HepG2 (cell line): Measurements from ENCODE around the gene ZNF548. TPM values are rescaled to one million over a fixed set of nuclear protein-coding genes. Genes with fewer than 3 reads are reported as not detected.

ENCODE experiments used
- HNF4G ChIP-seq, 2 experiments: sonication (generic) in 1 of 2; formaldehyde crosslinking in 1 of 2; IDR thresholded peaks; 2 replicates each; pipeline versions ENCODE4 v1.4.0 to v1.6.1; 2011 to 2020; ENCODE audit warnings: borderline replicate concordance in 2 of 2, low read depth in 2 of 2, mild to moderate bottlenecking in 2 of 2, low read length in 1 of 2, missing genetic modification reagents in 1 of 2, moderate library complexity in 1 of 2
- HOXA5 ChIP-seq: sonication (generic); formaldehyde crosslinking; IDR thresholded peaks from 2 replicates; pipeline ENCODE4 v1.4.0; 2020; ENCODE audit warnings: missing genetic modification reagents
- JARID2 ChIP-seq: sonication (generic); formaldehyde crosslinking; IDR thresholded peaks from 2 replicates; pipeline ENCODE4 v1.8.1; 2023; ENCODE audit warnings: missing genetic modification reagents, inconsistent platforms; ENCODE audit not compliant: insufficient replicate concordance
- KDM4B ChIP-seq: sonication (generic); formaldehyde crosslinking; IDR thresholded peaks from 2 replicates; pipeline ENCODE4 v1.4.0; 2020; ENCODE audit warnings: missing genetic modification reagents
- KDM5B ChIP-seq: sonication (generic); formaldehyde crosslinking; IDR thresholded peaks from 2 replicates; pipeline ENCODE4 v1.4.0; 2020; ENCODE audit warnings: missing genetic modification reagents, mild to moderate bottlenecking, borderline replicate concordance
- KMT2B ChIP-seq: IDR thresholded peaks from 2 replicates; pipeline ENCODE4 v1.6.1; 2016; ENCODE audit warnings: missing genetic modification reagents, missing compliant biosample characterization
- MATR3 ChIP-seq: sonication (generic); formaldehyde crosslinking; IDR thresholded peaks from 2 replicates; pipeline ENCODE4 v1.4.0; 2020; ENCODE audit warnings: missing genetic modification reagents
- NFYB ChIP-seq: sonication (generic); formaldehyde crosslinking; IDR thresholded peaks from 2 replicates; pipeline ENCODE4 v1.4.0; 2020; ENCODE audit warnings: missing genetic modification reagents
- NR2C2 ChIP-seq: sonication (generic); formaldehyde crosslinking; IDR thresholded peaks from 2 replicates; pipeline ENCODE4 v1.4.0; 2020; ENCODE audit warnings: missing genetic modification reagents, mild to moderate bottlenecking, moderate library complexity, borderline replicate concordance
- PAWR ChIP-seq: sonication (generic); formaldehyde crosslinking; IDR thresholded peaks from 2 replicates; pipeline ENCODE4 v1.4.0; 2020; ENCODE audit warnings: missing genetic modification reagents, mild to moderate bottlenecking, borderline replicate concordance
- POGZ ChIP-seq: sonication (generic); formaldehyde crosslinking; IDR thresholded peaks from 2 replicates; pipeline ENCODE4 v1.4.0; 2020; ENCODE audit warnings: mild to moderate bottlenecking, missing genetic modification reagents
- RARA ChIP-seq: IDR thresholded peaks from 2 replicates; pipeline ENCODE4 v1.6.1; 2016; ENCODE audit warnings: missing genetic modification reagents, missing compliant biosample characterization
- RNF2 ChIP-seq: fragments of 450-650 bp; conservative IDR thresholded peaks from 2 replicates; pipeline ENCODE4 v1.6.1; 2016; ENCODE audit warnings: low read depth
- RXRA ChIP-seq: sonication (generic); formaldehyde crosslinking; IDR thresholded peaks from 2 replicates; pipeline ENCODE4 v1.5.1; 2020; ENCODE audit warnings: missing genetic modification reagents
- SMC3 ChIP-seq: IDR thresholded peaks from 2 replicates; pipeline ENCODE4 v1.6.1; 2011; ENCODE audit warnings: low read length, improper control_type of control experiment
- SNAI1 ChIP-seq: sonication (generic); formaldehyde crosslinking; IDR thresholded peaks from 2 replicates; pipeline ENCODE4 v1.5.0; 2020; ENCODE audit warnings: mild to moderate bottlenecking, missing genetic modification reagents, borderline replicate concordance
- SSRP1 ChIP-seq: IDR thresholded peaks from 2 replicates; pipeline ENCODE4 v1.6.1; 2016; ENCODE audit warnings: control low read depth
- TBX3 ChIP-seq: fragments of 450-650 bp; IDR thresholded peaks from 2 replicates; pipeline ENCODE4 v1.6.1; 2017; ENCODE audit warnings: antibody characterized with exemption, mild to moderate bottlenecking, inconsistent platforms, borderline replicate concordance
- U2AF1 ChIP-seq: fragments of 200-400 bp; formaldehyde crosslinking; optimal IDR thresholded peaks from 2 replicates; pipeline ENCODE3; 2017; ENCODE audit warnings: mild to moderate bottlenecking, low read depth, low read length
- WIZ ChIP-seq: sonication (generic); formaldehyde crosslinking; IDR thresholded peaks from 2 replicates; pipeline ENCODE4 v1.5.1; 2020; ENCODE audit warnings: mild to moderate bottlenecking, missing genetic modification reagents
- ZBTB8A ChIP-seq: sonication (generic); formaldehyde crosslinking; IDR thresholded peaks from 2 replicates; pipeline ENCODE4 v1.4.0; 2020; ENCODE audit warnings: mild to moderate bottlenecking, low read depth, missing genetic modification reagents, borderline replicate concordance
- ZNF552 ChIP-seq: sonication (generic); formaldehyde crosslinking; IDR thresholded peaks from 2 replicates; pipeline ENCODE4 v1.9.0; 2022; ENCODE audit warnings: missing genetic modification reagents, mild to moderate bottlenecking, borderline replicate concordance
- polyA plus RNA-seq, 8 experiments: library from polyadenylated mRNA; depleted of rRNA in 3 of 8; stranded (reverse) in 7 of 8; unstranded in 1 of 8; fragments of >200 nt; fragmentation: Illumina TruSeq in 4 of 8; extraction: Trizol in 4 of 8; gene quantifications; 2 replicates each; pipeline versions ENCODE4 v1.2.1 to v1.2.3, GENCODE V29; 2011 to 2016; ENCODE audit warnings: low read depth in 4 of 8, missing spikeins in 1 of 8, mixed read lengths in 1 of 8; ENCODE audit not compliant: insufficient read depth in 1 of 8
- total RNA-seq, 5 experiments: library from RNA; depleted of rRNA; stranded (reverse); fragments of >200 nt; fragmentation: Illumina TruSeq; extraction: Trizol; gene quantifications; 2 replicates each; pipeline ENCODE4 v1.2.3, GENCODE V29; 2016; ENCODE audit warnings: low read depth in 1 of 5
- TF ChIP-seq, protein P1 (sequence below): sonication (generic); formaldehyde crosslinking; IDR thresholded peaks from 2 replicates; pipeline ENCODE4 v1.4.0; 2020; ENCODE audit warnings: missing genetic modification reagents
- TF ChIP-seq, protein P2 (sequence below): sonication (generic); formaldehyde crosslinking; IDR thresholded peaks from 2 replicates; pipeline ENCODE4 v1.5.0; 2020; ENCODE audit warnings: mild to moderate bottlenecking, missing genetic modification reagents

Gene ZNF548
- total and polyA plus RNA-seq, 2 of the 13 experiments (the other 11 are each of a cell fraction or from before 2014, with no cell fraction given) = 19.6 to 24.9 TPM

DNA sequence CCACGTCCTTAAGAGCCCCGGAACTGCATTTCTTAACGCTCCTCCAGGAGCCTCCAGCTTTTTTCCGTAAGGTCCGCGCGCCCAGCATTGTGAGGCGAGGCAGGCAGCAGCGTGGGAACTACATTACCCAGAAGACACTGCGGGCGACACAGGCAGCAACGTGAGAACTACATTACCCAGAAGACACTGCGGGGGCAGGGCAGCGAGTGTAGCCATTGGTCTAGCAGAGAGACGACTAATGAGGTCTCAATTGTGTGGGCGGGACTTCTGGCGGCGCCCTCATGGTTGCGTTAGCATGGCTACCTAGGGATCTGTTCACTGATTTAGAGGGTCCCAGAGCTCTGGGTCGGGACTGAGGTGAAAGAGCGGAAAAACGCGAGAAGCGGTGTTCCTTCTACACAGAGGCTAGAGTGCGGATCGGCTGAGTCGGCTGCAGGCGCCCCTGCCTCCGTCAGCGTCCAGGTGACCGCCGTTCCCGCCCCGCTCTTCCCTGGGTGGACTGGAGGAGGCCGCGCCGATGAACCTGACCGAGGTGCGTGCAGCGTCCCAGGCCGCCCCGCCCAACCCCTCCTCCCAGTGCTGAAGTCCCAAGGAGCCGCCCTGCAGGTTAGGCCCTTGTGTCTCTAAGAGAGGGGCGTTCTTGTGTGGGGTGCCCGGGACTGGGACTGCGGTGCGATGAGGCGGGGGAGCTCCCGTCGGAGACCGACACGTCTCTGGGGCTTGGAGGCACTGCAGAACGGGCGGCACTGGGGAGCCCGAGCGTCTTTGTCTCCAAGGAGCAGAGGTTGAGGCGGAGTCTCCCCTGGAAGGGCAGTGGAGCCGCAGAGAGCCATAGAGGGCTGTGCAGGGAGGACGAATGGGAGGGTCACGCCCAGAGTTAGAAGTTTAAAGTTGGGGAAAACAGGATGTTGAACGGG, 45.7 kb downstream of the ZNF548 start, which contains the start of gene ZNF749 (continued):
- 0 out of 2 replicates have a peak, but pooled peaks have one; percentile 54 for TF ChIP-seq RNF2
- no peak for TF ChIP-seq SSRP1 (CRISPR knock-in tag)
- TF ChIP-seq HOXA5 (CRISPR knock-in tag) = peak; percentile 23; the same call in 1 of the 2 replicates
- TF ChIP-seq RXRA (CRISPR knock-in tag) = peak; percentile 32; the same call in 1 of the 2 replicates
- TF ChIP-seq HNF4G (IDR thresholded peaks at IDR 0.05; ENCODE audit: borderline replicate concordance, low read depth, low read length) = no peak
- TF ChIP-seq HNF4G (CRISPR knock-in tag; IDR thresholded peaks at IDR 0.05; ENCODE audit: borderline replicate concordance, low read depth) = no peak
- TF ChIP-seq MATR3 (CRISPR knock-in tag) = no peak
- no peak for TF ChIP-seq U2AF1
- peak; percentile 59; the same call in 1 of the 2 replicates for TF ChIP-seq SNAI1
- no peak for TF ChIP-seq PAWR (CRISPR knock-in tag)
- no peak; the same call in 1 of the 2 replicates for TF ChIP-seq KDM5B (CRISPR knock-in tag)
- peak; percentile 84 for TF ChIP-seq KMT2B (CRISPR knock-in tag)
- no peak for TF ChIP-seq SMC3
- no peak for TF ChIP-seq TBX3
- TF ChIP-seq, protein P1, sequence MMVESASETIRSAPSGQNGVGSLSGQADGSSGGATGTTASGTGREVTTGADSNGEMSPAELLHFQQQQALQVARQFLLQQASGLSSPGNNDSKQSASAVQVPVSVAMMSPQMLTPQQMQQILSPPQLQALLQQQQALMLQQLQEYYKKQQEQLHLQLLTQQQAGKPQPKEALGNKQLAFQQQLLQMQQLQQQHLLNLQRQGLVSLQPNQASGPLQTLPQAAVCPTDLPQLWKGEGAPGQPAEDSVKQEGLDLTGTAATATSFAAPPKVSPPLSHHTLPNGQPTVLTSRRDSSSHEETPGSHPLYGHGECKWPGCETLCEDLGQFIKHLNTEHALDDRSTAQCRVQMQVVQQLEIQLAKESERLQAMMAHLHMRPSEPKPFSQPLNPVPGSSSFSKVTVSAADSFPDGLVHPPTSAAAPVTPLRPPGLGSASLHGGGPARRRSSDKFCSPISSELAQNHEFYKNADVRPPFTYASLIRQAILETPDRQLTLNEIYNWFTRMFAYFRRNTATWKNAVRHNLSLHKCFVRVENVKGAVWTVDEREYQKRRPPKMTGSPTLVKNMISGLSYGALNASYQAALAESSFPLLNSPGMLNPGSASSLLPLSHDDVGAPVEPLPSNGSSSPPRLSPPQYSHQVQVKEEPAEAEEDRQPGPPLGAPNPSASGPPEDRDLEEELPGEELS = no peak; the same call in 1 of the 2 replicates
- peak; percentile 41; the same call in 1 of the 2 replicates for TF ChIP-seq POGZ
- TF ChIP-seq ZBTB8A (CRISPR knock-in tag) = no peak
- peak; percentile 84 for TF ChIP-seq NR2C2
- no peak for TF ChIP-seq JARID2 (CRISPR knock-in tag)
- no peak for TF ChIP-seq WIZ
- TF ChIP-seq, protein P2, sequence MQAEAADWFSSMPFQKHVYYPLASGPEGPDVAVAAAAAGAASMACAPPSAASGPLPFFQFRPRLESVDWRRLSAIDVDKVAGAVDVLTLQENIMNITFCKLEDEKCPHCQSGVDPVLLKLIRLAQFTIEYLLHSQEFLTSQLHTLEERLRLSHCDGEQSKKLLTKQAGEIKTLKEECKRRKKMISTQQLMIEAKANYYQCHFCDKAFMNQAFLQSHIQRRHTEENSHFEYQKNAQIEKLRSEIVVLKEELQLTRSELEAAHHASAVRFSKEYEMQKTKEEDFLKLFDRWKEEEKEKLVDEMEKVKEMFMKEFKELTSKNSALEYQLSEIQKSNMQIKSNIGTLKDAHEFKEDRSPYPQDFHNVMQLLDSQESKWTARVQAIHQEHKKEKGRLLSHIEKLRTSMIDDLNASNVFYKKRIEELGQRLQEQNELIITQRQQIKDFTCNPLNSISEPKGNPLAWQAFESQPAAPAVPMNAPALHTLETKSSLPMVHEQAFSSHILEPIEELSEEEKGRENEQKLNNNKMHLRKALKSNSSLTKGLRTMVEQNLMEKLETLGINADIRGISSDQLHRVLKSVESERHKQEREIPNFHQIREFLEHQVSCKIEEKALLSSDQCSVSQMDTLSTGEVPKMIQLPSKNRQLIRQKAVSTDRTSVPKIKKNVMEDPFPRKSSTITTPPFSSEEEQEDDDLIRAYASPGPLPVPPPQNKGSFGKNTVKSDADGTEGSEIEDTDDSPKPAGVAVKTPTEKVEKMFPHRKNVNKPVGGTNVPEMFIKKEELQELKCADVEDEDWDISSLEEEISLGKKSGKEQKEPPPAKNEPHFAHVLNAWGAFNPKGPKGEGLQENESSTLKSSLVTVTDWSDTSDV (CRISPR knock-in tag) = no peak
- TF ChIP-seq KDM4B (CRISPR knock-in tag) = peak; percentile 48; the same call in 1 of the 2 replicates
- 0 out of 2 replicates have a peak, but pooled peaks have one; percentile 14 for TF ChIP-seq RARA
- peak; percentile 88 for TF ChIP-seq NFYB (CRISPR knock-in tag)
- no peak for TF ChIP-seq ZNF552 (CRISPR knock-in tag)
